Neural cell (in vitro differentiated cells): ENCODE measurements around the gene ROBO1.

ENCODE experiments used
- EP300 ChIP-seq: fragments of 450-650 bp; conservative IDR thresholded peaks from 2 replicates; pipeline ENCODE4 v1.6.1; 2014; ENCODE audit warnings: antibody characterized with exemption, mild to moderate bottlenecking, moderate library complexity; ENCODE audit not compliant: poor library complexity, severe bottlenecking
- EZH2 ChIP-seq: fragments of 200-600, 300-800 bp; shearing (Covaris generic), sonication (generic); IDR thresholded peaks from 2 replicates; pipeline ENCODE4 v1.6.1; 2014; ENCODE audit warnings: antibody characterized with exemption, low read length, borderline replicate concordance, mild to moderate bottlenecking; ENCODE audit not compliant: insufficient read depth, poor library complexity, severe bottlenecking
- POLR2AphosphoS5 ChIP-seq: IDR thresholded peaks from 2 replicates; pipeline ENCODE4 v1.6.1; 2012
- REST ChIP-seq: IDR thresholded peaks from 2 replicates; pipeline ENCODE4 v1.6.1; 2012; ENCODE audit warnings: borderline replicate concordance
- SMC3 ChIP-seq: fragments of 450-650 bp; conservative IDR thresholded peaks from 2 replicates; pipeline ENCODE4 v1.6.1; 2014; ENCODE audit warnings: antibody characterized with exemption, mild to moderate bottlenecking, moderate library complexity; ENCODE audit not compliant: poor library complexity
- TF ChIP-seq, protein P1 (sequence below): fragments of 450-650 bp; IDR thresholded peaks from 2 replicates; pipeline ENCODE4 v1.5.1; 2014; ENCODE audit warnings: antibody characterized with exemption, mild to moderate bottlenecking, moderate library complexity; ENCODE audit not compliant: poor library complexity, severe bottlenecking

GRCh38 chr3:78708565-78709073 lies 1059.2 kb downstream of the ROBO1 start:
- TF ChIP-seq EZH2 (no peak), POLR2AphosphoS5 (no peak), EP300 (no peak), SMC3 (no peak), REST (no peak)
- TF ChIP-seq, protein P1, sequence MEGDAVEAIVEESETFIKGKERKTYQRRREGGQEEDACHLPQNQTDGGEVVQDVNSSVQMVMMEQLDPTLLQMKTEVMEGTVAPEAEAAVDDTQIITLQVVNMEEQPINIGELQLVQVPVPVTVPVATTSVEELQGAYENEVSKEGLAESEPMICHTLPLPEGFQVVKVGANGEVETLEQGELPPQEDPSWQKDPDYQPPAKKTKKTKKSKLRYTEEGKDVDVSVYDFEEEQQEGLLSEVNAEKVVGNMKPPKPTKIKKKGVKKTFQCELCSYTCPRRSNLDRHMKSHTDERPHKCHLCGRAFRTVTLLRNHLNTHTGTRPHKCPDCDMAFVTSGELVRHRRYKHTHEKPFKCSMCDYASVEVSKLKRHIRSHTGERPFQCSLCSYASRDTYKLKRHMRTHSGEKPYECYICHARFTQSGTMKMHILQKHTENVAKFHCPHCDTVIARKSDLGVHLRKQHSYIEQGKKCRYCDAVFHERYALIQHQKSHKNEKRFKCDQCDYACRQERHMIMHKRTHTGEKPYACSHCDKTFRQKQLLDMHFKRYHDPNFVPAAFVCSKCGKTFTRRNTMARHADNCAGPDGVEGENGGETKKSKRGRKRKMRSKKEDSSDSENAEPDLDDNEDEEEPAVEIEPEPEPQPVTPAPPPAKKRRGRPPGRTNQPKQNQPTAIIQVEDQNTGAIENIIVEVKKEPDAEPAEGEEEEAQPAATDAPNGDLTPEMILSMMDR: no peak
